HepG2 (cell line): Measurements from ENCODE around the gene ERMARD. TPM values are rescaled to one million over a fixed set of nuclear protein-coding genes. Genes with fewer than 3 reads are reported as not detected.

Experiments used
- CBX2 ChIP-seq, 2 experiments: fragments of 200-600 bp in 1 of 2; sonication (generic); formaldehyde crosslinking in 1 of 2; IDR thresholded peaks; 2 replicates each; pipeline versions ENCODE4 v1.7.0 to v1.8.1; 2018 to 2022; ENCODE audit warnings: low read depth in 2 of 2, low read length in 1 of 2, mild to moderate bottlenecking in 1 of 2, missing genetic modification reagents in 1 of 2
- CHD2 ChIP-seq: IDR thresholded peaks from 2 replicates; pipeline ENCODE4 v1.6.1; 2011; ENCODE audit warnings: low read depth, low read length, improper control_type of control experiment
- FOXO1 ChIP-seq: sonication (generic); formaldehyde crosslinking; IDR thresholded peaks from 2 replicates; pipeline ENCODE4 v1.4.0; 2020; ENCODE audit warnings: missing genetic modification reagents
- HOXA3 ChIP-seq: sonication (generic); formaldehyde crosslinking; IDR thresholded peaks from 2 replicates; pipeline ENCODE4 v1.5.0; 2020; ENCODE audit warnings: missing genetic modification reagents
- HOXD1 ChIP-seq: sonication (generic); formaldehyde crosslinking; IDR thresholded peaks from 2 replicates; pipeline ENCODE4 v1.5.0; 2020; ENCODE audit warnings: missing genetic modification reagents
- KLF11 ChIP-seq: IDR thresholded peaks from 2 replicates; pipeline ENCODE4 v1.6.1; 2016; ENCODE audit warnings: missing compliant biosample characterization
- MAFG ChIP-seq: sonication (generic); formaldehyde crosslinking; IDR thresholded peaks from 2 replicates; pipeline ENCODE4 v1.5.1; 2020; ENCODE audit warnings: mild to moderate bottlenecking, missing genetic modification reagents
- MIER2 ChIP-seq: IDR thresholded peaks from 2 replicates; pipeline ENCODE4 v1.6.1; 2016; ENCODE audit warnings: missing biosample characterization, missing genetic modification reagents
- RFXAP ChIP-seq: sonication (generic); formaldehyde crosslinking; IDR thresholded peaks from 2 replicates; pipeline ENCODE4 v1.4.0; 2020; ENCODE audit warnings: missing genetic modification reagents, borderline replicate concordance
- RNF2 ChIP-seq: fragments of 450-650 bp; conservative IDR thresholded peaks from 2 replicates; pipeline ENCODE4 v1.6.1; 2016; ENCODE audit warnings: low read depth
- SMC3 ChIP-seq: IDR thresholded peaks from 2 replicates; pipeline ENCODE4 v1.6.1; 2011; ENCODE audit warnings: low read length, improper control_type of control experiment
- SP2 ChIP-seq: sonication (generic); formaldehyde crosslinking; IDR thresholded peaks from 2 replicates; pipeline ENCODE4 v1.5.1; 2020; ENCODE audit warnings: mild to moderate bottlenecking, missing genetic modification reagents
- SRF ChIP-seq: IDR thresholded peaks from 2 replicates; pipeline ENCODE4 v1.6.1; 2011; ENCODE audit warnings: mild to moderate bottlenecking, low read depth, low read length, moderate library complexity
- TOPORS ChIP-seq: sonication (generic); formaldehyde crosslinking; IDR thresholded peaks from 2 replicates; pipeline ENCODE4 v1.8.0; 2023; ENCODE audit warnings: mild to moderate bottlenecking, missing genetic modification reagents
- ZBTB8A ChIP-seq: sonication (generic); formaldehyde crosslinking; IDR thresholded peaks from 2 replicates; pipeline ENCODE4 v1.4.0; 2020; ENCODE audit warnings: mild to moderate bottlenecking, low read depth, missing genetic modification reagents, borderline replicate concordance
- ZNF264 ChIP-seq: sonication (generic); formaldehyde crosslinking; IDR thresholded peaks from 2 replicates; pipeline ENCODE4 v1.4.0; 2020; ENCODE audit warnings: missing genetic modification reagents
- ZNF337 ChIP-seq: sonication (generic); formaldehyde crosslinking; IDR thresholded peaks from 2 replicates; pipeline ENCODE4 v1.5.1; 2020; ENCODE audit warnings: missing genetic modification reagents, low read depth, mild to moderate bottlenecking, borderline replicate concordance
- ZNF44 ChIP-seq: sonication (generic); formaldehyde crosslinking; IDR thresholded peaks from 2 replicates; pipeline ENCODE4 v1.5.1; 2020; ENCODE audit warnings: mild to moderate bottlenecking, missing genetic modification reagents
- ZNF564 ChIP-seq: sonication (generic); formaldehyde crosslinking; IDR thresholded peaks from 2 replicates; pipeline ENCODE4 v1.8.1; 2023; ENCODE audit warnings: mild to moderate bottlenecking, missing genetic modification reagents
- ZNF737 ChIP-seq: sonication (generic); formaldehyde crosslinking; IDR thresholded peaks from 2 replicates; pipeline ENCODE4 v1.5.0; 2020; ENCODE audit warnings: missing genetic modification reagents, mild to moderate bottlenecking, borderline replicate concordance
- ZNF761 ChIP-seq: sonication (generic); formaldehyde crosslinking; conservative IDR thresholded peaks from 2 replicates; pipeline ENCODE4 v1.4.0; 2020; ENCODE audit warnings: mild to moderate bottlenecking, missing genetic modification reagents
- ZNF878 ChIP-seq: sonication (generic); formaldehyde crosslinking; IDR thresholded peaks from 2 replicates; pipeline ENCODE4 v1.8.1; 2023; ENCODE audit warnings: mild to moderate bottlenecking, missing genetic modification reagents, moderate library complexity
- polyA plus RNA-seq, 8 experiments: library from polyadenylated mRNA; depleted of rRNA in 3 of 8; stranded (reverse) in 7 of 8; unstranded in 1 of 8; fragments of >200 nt; fragmentation: Illumina TruSeq in 4 of 8; extraction: Trizol in 4 of 8; gene quantifications; 2 replicates each; pipeline versions ENCODE4 v1.2.1 to v1.2.3, GENCODE V29; 2011 to 2016; ENCODE audit warnings: low read depth in 4 of 8, missing spikeins in 1 of 8, mixed read lengths in 1 of 8; ENCODE audit not compliant: insufficient read depth in 1 of 8
- total RNA-seq, 5 experiments: library from RNA; depleted of rRNA; stranded (reverse); fragments of >200 nt; fragmentation: Illumina TruSeq; extraction: Trizol; gene quantifications; 2 replicates each; pipeline ENCODE4 v1.2.3, GENCODE V29; 2016; ENCODE audit warnings: low read depth in 1 of 5
- TF ChIP-seq, protein P1 (sequence below): sonication (generic); formaldehyde crosslinking; IDR thresholded peaks from 2 replicates; pipeline ENCODE4 v1.8.0; 2022; ENCODE audit warnings: missing genetic modification reagents, mild to moderate bottlenecking, inconsistent platforms, borderline replicate concordance
- TF ChIP-seq, protein P2 (sequence below): sonication (generic); formaldehyde crosslinking; IDR thresholded peaks from 2 replicates; pipeline ENCODE4 v1.8.1; 2023; ENCODE audit warnings: missing genetic modification reagents, mild to moderate bottlenecking, borderline replicate concordance
- TF ChIP-seq, protein P3 (sequence below): sonication (generic); formaldehyde crosslinking; IDR thresholded peaks from 2 replicates; pipeline ENCODE4 v1.4.0; 2020; ENCODE audit warnings: mild to moderate bottlenecking, low read depth, missing genetic modification reagents
- TF ChIP-seq, protein P4 (sequence below): sonication (generic); formaldehyde crosslinking; IDR thresholded peaks from 2 replicates; pipeline ENCODE4 v1.5.0; 2020; ENCODE audit warnings: missing genetic modification reagents

The ERMARD gene
- total and polyA plus RNA-seq, 2 of the 13 experiments (the other 11 are each of a cell fraction or from before 2014, with no cell fraction given), result 8.8 to 10.7 TPM

DNA sequence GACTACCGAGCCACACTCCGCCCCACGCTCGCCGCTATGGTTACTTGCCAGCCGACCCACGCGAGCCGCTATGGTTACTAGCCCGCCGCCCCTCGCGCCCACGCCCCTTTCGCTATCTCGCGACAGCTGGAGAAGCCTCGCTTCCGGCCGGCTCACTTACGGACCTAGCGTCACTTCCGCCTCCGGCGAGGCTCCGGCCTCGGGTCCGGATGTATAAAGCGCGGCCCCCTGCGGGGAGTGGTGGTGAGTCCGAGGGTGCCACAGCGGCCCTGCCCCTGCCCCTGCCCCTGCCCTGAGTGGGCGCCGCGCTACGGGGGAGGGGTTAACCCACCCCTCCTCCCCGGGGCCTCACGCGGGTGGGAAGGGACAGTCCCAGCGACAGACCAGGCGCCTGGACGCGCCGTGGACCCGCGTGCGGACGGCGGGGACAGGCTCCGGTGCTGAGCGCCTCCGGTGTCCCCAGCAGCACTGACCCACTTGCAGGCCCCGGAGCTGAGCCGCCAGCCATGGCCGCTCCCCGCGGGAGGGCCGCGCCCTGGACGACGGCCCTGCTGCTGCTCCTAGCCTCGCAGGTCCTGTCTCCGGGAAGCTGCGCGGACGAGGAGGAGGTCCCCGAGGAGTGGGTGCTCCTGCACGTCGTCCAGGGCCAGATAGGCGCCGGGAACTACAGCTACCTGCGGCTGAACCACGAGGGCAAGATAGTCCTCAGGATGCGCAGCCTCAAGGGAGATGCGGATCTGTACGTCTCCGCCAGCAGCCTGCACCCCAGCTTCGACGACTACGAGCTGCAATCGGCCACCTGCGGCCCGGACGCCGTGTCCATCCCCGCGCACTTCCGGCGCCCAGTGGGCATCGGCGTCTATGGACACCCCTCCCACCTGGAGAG is 49.2 kb upstream of the ERMARD start, which contains the start of the genes C6orf120 and WDR27 (continued):
- TF ChIP-seq RNF2 (0 out of 2 replicates have a peak, but pooled peaks have one; percentile 25), ZNF878 (0 out of 2 replicates have a peak, but pooled peaks have one; percentile 71), ZNF737 (CRISPR knock-in tag) (no peak; the same call in 1 of the 2 replicates), ZNF337 (CRISPR knock-in tag) (peak; percentile 59; the same call in 1 of the 2 replicates), SRF (no peak), ZNF761 (CRISPR knock-in tag) (peak; percentile 86; the same call in 1 of the 2 replicates), HOXA3 (CRISPR knock-in tag) (peak; percentile 95), ZNF264 (CRISPR knock-in tag) (no peak), ZNF564 (CRISPR knock-in tag) (no peak; the same call in 1 of the 2 replicates), ZNF44 (CRISPR knock-in tag) (no peak; the same call in none of the 2 replicates), HOXD1 (CRISPR knock-in tag) (peak; percentile 83), TOPORS (peak; percentile 90), SP2 (peak; percentile 76), MIER2 (CRISPR knock-in tag) (peak; percentile 62), CHD2 (peak; percentile 100), ZBTB8A (CRISPR knock-in tag) (no peak; the same call in 1 of the 2 replicates), SMC3 (no peak), RFXAP (CRISPR knock-in tag) (peak; percentile 84; the same call in 1 of the 2 replicates), MAFG (peak; percentile 66; the same call in 1 of the 2 replicates), FOXO1 (CRISPR knock-in tag) (peak; percentile 56; the same call in 1 of the 2 replicates), KLF11 (peak; percentile 91; the same call in 1 of the 2 replicates), CBX2 (IDR thresholded peaks at IDR 0.05; ENCODE audit: low read depth, low read length) (no peak), CBX2 (CRISPR knock-in tag; IDR thresholded peaks at IDR 0.05; ENCODE audit: low read depth) (0 out of 2 replicates have a peak, but pooled peaks have one; percentile 53)
- TF ChIP-seq, protein P1, sequence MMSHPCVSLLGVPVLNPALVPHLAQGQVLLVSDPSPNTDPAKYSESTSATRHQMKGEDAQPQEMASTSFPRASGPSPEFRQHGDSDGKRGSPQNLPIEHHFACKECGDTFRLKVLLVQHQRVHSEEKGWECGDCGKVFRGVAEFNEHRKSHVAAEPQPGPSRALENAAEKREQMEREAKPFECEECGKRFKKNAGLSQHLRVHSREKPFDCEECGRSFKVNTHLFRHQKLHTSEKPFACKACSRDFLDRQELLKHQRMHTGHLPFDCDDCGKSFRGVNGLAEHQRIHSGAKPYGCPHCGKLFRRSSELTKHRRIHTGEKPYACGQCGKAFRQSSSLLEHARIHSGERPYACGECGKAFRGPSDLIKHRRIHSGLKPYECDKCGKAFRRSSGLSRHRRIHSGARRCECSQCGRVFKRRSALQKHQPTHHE (CRISPR knock-in tag), result 0 out of 2 replicates have a peak, but pooled peaks have one; percentile 94
- TF ChIP-seq, protein P2, sequence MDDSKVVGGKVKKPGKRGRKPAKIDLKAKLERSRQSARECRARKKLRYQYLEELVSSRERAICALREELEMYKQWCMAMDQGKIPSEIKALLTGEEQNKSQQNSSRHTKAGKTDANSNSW (CRISPR knock-in tag), result no peak; the same call in 1 of the 2 replicates
- TF ChIP-seq, protein P3, sequence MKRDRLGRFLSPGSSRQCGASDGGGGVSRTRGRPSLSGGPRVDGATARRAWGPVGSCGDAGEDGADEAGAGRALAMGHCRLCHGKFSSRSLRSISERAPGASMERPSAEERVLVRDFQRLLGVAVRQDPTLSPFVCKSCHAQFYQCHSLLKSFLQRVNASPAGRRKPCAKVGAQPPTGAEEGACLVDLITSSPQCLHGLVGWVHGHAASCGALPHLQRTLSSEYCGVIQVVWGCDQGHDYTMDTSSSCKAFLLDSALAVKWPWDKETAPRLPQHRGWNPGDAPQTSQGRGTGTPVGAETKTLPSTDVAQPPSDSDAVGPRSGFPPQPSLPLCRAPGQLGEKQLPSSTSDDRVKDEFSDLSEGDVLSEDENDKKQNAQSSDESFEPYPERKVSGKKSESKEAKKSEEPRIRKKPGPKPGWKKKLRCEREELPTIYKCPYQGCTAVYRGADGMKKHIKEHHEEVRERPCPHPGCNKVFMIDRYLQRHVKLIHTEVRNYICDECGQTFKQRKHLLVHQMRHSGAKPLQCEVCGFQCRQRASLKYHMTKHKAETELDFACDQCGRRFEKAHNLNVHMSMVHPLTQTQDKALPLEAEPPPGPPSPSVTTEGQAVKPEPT (CRISPR knock-in tag), result 0 out of 2 replicates have a peak, but pooled peaks have one; percentile 41
- TF ChIP-seq, protein P4, sequence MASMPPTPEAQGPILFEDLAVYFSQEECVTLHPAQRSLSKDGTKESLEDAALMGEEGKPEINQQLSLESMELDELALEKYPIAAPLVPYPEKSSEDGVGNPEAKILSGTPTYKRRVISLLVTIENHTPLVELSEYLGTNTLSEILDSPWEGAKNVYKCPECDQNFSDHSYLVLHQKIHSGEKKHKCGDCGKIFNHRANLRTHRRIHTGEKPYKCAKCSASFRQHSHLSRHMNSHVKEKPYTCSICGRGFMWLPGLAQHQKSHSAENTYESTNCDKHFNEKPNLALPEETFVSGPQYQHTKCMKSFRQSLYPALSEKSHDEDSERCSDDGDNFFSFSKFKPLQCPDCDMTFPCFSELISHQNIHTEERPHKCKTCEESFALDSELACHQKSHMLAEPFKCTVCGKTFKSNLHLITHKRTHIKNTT (CRISPR knock-in tag), result 0 out of 2 replicates have a peak, but pooled peaks have one; percentile 61
